GM18858 (cell line): Measurements from ENCODE around the gene AFF3.

ENCODE experiments used
- ATAC-seq: cut with Tn5 transposase; IDR thresholded peaks from one replicate; pipeline ENCODE4 v1.9.1; 2021; ENCODE audit not compliant: unreplicated experiment

The AFF3 gene

DNA sequence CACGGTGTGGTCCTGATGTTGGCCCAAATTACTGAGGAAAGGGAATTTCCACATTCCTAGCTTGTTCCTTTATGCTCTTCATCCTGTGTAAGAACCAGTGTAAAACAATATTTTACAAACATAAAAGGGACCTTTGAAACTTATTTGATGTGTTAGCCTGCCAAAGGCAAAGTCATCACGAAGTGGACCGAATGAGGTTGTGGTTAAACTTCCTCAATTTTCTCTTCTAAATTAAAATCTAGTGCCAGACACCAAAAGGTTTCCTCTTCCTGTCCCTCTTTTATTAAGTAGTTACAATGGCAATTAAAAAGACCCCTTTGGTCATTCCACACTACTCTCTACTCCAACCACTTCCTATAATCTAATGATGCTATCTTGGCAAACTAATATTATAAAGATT, 279.8 kb downstream of the AFF3 start:
- no peak for ATAC-seq

- no peak for ATAC-seq
These were observed 281.0 kb downstream of the AFF3 start for GRCh38 chr2:99861376-99861760.

DNA sequence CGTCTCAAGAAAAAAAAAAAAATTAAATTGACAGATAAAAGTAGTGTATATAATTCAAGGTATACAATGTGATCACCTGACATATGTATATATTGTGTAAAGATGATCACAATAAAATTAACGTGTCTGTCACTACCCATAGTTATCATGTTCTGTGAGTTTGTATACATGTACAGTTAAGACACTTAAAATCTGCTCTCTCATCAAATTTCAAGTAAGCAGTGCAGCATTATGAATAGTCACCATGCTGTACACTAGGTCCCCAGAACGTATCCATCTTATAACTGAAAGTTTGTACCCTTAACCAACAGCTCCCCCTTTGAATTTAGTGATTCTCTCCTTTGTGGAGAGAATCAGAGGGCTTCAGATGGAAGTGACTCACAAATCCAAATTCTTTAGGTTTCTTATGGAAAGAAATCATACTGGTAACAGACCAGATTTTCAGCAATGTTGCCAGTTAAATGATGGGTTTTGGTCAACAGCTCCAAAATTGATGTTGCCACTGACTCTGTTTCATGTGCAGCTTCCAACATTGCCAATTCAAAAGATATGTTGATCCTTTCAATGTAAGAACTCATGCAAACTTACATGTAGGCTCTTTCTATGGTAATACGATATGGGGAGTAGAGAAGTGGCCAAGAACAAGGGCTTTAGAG, 281.5 kb downstream of the AFF3 start:
- ATAC-seq, result no peak

GRCh38 chr2:99858951-99859596, 283.3 kb downstream of the AFF3 start:
- no peak for ATAC-seq

DNA sequence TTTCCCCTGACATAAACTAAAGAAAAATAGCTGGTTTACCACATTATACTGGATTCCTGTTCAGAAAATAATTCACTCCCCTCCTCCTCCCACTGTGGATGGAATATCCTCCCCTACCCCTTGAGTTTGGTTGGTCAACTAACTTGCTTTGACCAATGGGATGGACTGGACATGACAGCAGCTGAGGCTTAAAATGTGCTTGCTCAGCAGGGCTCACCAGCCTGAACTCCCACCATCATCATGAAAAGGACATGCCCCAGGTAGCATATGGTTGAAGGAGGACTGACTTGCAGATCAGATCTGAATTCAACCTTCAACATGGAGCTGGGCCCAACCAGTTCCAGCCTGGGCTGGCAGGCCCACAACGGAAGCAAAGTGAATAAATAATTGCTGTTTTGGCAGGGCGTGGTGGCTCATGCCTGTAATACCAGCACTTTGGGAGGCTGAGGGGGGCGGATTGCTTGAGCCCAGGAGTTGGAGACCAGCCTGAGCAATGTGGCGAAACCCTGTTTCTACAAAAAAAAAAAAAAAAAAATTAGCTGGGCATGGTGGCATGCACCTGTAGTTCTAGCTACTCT, 284.4 kb downstream of the AFF3 start:
- ATAC-seq, result no peak

- ATAC-seq, result no peak
These were observed 285.0 kb downstream of the AFF3 start for GRCh38 chr2:99857372-99857771.

- ATAC-seq, result no peak
These were observed 286.3 kb downstream of the AFF3 start for GRCh38 chr2:99856119-99856518.

GRCh38 chr2:99854236-99854852, 288.0 kb downstream of the AFF3 start:
- no peak for ATAC-seq

GRCh38 chr2:99852956-99853355, 289.4 kb downstream of the AFF3 start:
- ATAC-seq, result no peak

- ATAC-seq, result no peak
These were observed 289.9 kb downstream of the AFF3 start for GRCh38 chr2:99852376-99852934.

GRCh38 chr2:99851811-99852210, 290.6 kb downstream of the AFF3 start:
- no peak for ATAC-seq

- no peak for ATAC-seq
These were observed 291.3 kb downstream of the AFF3 start for GRCh38 chr2:99851089-99851488.

GRCh38 chr2:99850084-99850710, 292.2 kb downstream of the AFF3 start:
- ATAC-seq, result no peak

GRCh38 chr2:99846462-99847107, 295.8 kb downstream of the AFF3 start:
- no peak for ATAC-seq

GRCh38 chr2:99845296-99845695, 297.1 kb downstream of the AFF3 start:
- ATAC-seq, result no peak

- ATAC-seq, result no peak
These were observed 299.9 kb downstream of the AFF3 start for GRCh38 chr2:99842451-99842850.

- no peak for ATAC-seq
These were observed 300.6 kb downstream of the AFF3 start for GRCh38 chr2:99841749-99842148.

- no peak for ATAC-seq
These were observed 301.6 kb downstream of the AFF3 start for GRCh38 chr2:99840831-99841230.

DNA sequence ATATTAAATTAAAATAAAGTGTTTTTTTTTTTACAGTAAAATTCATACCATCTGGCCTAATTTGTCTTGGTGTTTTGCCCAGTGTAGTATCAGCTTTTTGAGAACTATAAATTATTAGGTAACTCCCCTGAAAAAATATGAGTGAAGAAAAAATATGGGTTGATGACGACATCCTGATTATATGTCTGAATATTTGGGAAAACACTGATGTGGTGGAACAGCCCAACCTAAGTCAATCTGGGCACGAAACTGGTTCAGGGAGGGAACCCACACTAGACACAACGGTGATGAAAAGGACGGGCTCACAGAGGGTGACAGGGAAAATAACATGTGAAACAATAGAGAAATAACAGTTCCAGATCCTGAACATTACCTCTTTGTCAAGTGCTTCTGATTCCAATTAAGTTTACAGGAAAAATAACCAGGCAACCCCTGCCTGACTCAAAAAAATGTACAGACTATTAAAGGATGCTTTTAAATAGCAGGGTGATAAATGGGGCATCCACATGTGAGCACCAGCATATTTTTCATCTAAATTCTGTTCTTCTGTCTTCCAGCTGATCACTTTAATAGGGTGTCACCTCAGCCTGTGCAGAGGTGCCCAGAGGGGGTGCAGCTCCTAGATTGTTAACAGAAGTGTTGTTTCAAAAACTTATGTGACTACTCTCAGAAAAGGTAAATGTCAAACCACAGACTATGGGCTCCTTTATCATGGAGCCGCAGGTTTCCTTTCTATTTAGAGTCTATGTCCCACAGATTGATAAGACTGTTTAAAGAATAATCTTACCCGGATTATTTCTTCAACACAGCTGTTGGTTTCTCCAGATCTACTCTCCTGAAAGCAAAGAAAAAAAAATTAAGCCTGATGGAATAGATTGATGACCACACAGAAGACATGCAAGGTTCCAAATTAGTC, 305.4 kb downstream of the AFF3 start:
- ATAC-seq, result no peak

DNA sequence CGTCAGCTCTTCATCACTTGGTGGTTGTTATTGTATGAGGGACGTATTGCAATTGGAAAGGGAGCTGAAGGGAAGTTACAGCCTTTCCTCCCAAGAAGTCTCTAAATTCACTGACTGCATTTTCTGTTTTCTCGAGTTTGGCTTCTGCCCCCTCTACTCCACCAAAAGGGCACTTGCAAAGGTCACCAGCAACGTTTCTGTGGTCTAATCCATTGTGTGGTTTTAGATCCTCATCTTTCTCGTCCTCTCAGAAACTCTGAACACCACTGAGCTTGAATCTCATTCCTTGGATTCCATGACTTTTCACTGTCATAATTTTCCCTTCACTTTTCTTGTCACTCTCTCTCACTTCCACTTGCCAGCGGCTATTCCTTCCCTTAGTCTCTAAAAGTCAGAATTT, 308.0 kb downstream of the AFF3 start:
- no peak for ATAC-seq
